Activated CD8-positive, alpha-beta memory T cell treated with anti-CD3 and anti-CD28 coated beads for 1 hour (primary cell): ENCODE results near the gene MESP2.
"Not testable (repeated sequence)": the region's sequence is repeated elsewhere in the genome, so short reads cannot be mapped to it uniquely, and the experiment has no call there.

ENCODE experiments used
- DNase-seq, 2 donors: peaks; one replicate each; pipeline ENCODE4 v3.0.0-alpha.2; 2020; ENCODE audit warnings: low read depth in 1 of 2; ENCODE audit errors: extremely low read depth in 1 of 2

MESP2 gene

GRCh38 chr15:89777782-89778380 lies 1.7 kb downstream of the MESP2 start:
- no peak for DNase-seq

GRCh38 chr15:89778861-89779260 lies 2.7 kb downstream of the MESP2 start:
- no peak for DNase-seq

GRCh38 chr15:89780601-89781000 lies 4.5 kb downstream of the MESP2 start:
- DNase-seq: no peak

- no peak for DNase-seq
These were observed 4.9 kb downstream of the MESP2 start for GRCh38 chr15:89781055-89781454.

- no peak for DNase-seq
These were observed 5.9 kb downstream of the MESP2 start for GRCh38 chr15:89781891-89782618.

- not testable (repeated sequence) for DNase-seq
These were observed 6.5 kb downstream of the MESP2 start for GRCh38 chr15:89782619-89782950.

GRCh38 chr15:89783111-89783860 lies 7.2 kb downstream of the MESP2 start:
- DNase-seq: no peak

GRCh38 chr15:89783861-89784685 lies 7.9 kb downstream of the MESP2 start:
- DNase-seq: no peak

- DNase-seq: no peak
These were observed 8.5 kb downstream of the MESP2 start for GRCh38 chr15:89784686-89784960.

GRCh38 chr15:89785064-89785773 lies 9.1 kb downstream of the MESP2 start:
- no peak for DNase-seq

- no peak for DNase-seq
These were observed 9.6 kb downstream of the MESP2 start for GRCh38 chr15:89785774-89786140.

- no peak for DNase-seq
These were observed 11.8 kb downstream of the MESP2 start for GRCh38 chr15:89787944-89788343.

- DNase-seq: not testable (repeated sequence)
These were observed 12.5 kb downstream of the MESP2 start for GRCh38 chr15:89788585-89788984.

GRCh38 chr15:89790206-89790605 lies 14.1 kb downstream of the MESP2 start:
- DNase-seq: no peak

- no peak for DNase-seq
These were observed 14.5 kb downstream of the MESP2 start for GRCh38 chr15:89790661-89791060.

GRCh38 chr15:89792106-89792805 lies 16.1 kb downstream of the MESP2 start:
- no peak for DNase-seq

- no peak for DNase-seq
These were observed 18.6 kb downstream of the MESP2 start for GRCh38 chr15:89794627-89795241.

- DNase-seq: no peak
These were observed 19.9 kb downstream of the MESP2 start for GRCh38 chr15:89795996-89796395.

GRCh38 chr15:89797678-89798201 lies 21.6 kb downstream of the MESP2 start:
- DNase-seq: no peak
